Measurements from ENCODE around the gene GPC4.

- TF ChIP-seq CTCF (IDR thresholded peaks at IDR 0.05) (no peak), POLR2A (IDR thresholded peaks at IDR 0.05) (no peak)
These were observed 51.1 kb downstream of the GPC4 start for GRCh38 chrX:133364196-133364595.

Measured in thyroid gland (tissue), 4 donors.